Gastroesophageal sphincter (tissue), 3 donors: ENCODE results near the gene BET1L.

ENCODE experiments used
- EP300 ChIP-seq: sonication (generic); formaldehyde crosslinking; IDR thresholded peaks from one replicate; pipeline ENCODE4 v1.6.1; 2017; ENCODE audit warnings: antibody characterized with exemption, mild to moderate bottlenecking
- POLR2A ChIP-seq, 2 donors: fragments of 450-650 bp; IDR thresholded peaks; one replicate each; pipeline ENCODE4 v1.6.1; 2017; ENCODE audit warnings: antibody characterized with exemption in 2 of 2, mild to moderate bottlenecking in 2 of 2, moderate library complexity in 1 of 2
- POLR2AphosphoS5 ChIP-seq: sonication (generic); formaldehyde crosslinking; IDR thresholded peaks from one replicate; pipeline ENCODE4 v1.6.1; 2017; ENCODE audit warnings: antibody characterized with exemption
- TF ChIP-seq, protein P1 (sequence below), 4 experiments: fragments of 200-600 bp in 2 of 4; fragments of 450-650 bp in 2 of 4; sonication (generic) in 1 of 4; IDR thresholded peaks; one replicate each; pipeline ENCODE4 v1.5.1; 2017 to 2019; ENCODE audit warnings: antibody characterized with exemption in 4 of 4, mild to moderate bottlenecking in 2 of 4, moderate library complexity in 2 of 4

DNA sequence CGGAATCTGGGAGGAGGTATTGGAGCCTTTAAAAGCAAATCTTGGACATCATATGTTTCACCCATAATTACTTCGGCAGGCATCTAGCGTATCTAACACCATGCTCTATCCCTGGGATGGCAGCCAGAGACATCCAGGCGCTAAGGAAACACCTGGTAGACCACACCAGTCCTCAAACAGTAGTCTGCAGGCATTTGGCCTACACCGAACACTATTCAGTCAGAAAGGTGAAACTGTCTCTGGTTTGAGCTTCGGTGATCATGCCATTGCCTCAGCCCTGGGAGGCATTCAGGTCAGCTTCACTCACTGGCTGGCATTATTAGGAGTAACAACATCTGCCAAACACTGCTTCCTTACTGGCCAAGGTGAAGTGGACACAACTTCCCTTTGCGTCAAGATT is 17.2 kb upstream of the BET1L start:
- TF ChIP-seq, protein P1, sequence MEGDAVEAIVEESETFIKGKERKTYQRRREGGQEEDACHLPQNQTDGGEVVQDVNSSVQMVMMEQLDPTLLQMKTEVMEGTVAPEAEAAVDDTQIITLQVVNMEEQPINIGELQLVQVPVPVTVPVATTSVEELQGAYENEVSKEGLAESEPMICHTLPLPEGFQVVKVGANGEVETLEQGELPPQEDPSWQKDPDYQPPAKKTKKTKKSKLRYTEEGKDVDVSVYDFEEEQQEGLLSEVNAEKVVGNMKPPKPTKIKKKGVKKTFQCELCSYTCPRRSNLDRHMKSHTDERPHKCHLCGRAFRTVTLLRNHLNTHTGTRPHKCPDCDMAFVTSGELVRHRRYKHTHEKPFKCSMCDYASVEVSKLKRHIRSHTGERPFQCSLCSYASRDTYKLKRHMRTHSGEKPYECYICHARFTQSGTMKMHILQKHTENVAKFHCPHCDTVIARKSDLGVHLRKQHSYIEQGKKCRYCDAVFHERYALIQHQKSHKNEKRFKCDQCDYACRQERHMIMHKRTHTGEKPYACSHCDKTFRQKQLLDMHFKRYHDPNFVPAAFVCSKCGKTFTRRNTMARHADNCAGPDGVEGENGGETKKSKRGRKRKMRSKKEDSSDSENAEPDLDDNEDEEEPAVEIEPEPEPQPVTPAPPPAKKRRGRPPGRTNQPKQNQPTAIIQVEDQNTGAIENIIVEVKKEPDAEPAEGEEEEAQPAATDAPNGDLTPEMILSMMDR (IDR thresholded peaks at IDR 0.05) = no peak
- TF ChIP-seq POLR2A (IDR thresholded peaks at IDR 0.05) = no peak
- no peak for TF ChIP-seq POLR2AphosphoS5
- no peak for TF ChIP-seq EP300
